Vagina (tissue), 2 donors: Measurements from ENCODE around the gene VTI1A. TPM values are rescaled to one million over a fixed set of nuclear protein-coding genes. Genes with fewer than 3 reads are reported as not detected.
"Not testable (repeated sequence)": the region's sequence is repeated elsewhere in the genome, so short reads cannot be mapped to it uniquely, and the experiment has no call there.

Source experiments
- DNase-seq, 2 donors: peaks; one replicate each; pipeline ENCODE4 v3.0.0-alpha.2; 2017; ENCODE audit errors: extremely low spot score in 2 of 2
- H3K27ac ChIP-seq: fragments of 200-600 bp; sonication (generic); one replicate; pipeline ENCODE4 v1.5.1; 2019
- H3K27me3 ChIP-seq: fragments of 200-600 bp; sonication (generic); one replicate; pipeline ENCODE4 v1.5.1; 2019
- H3K36me3 ChIP-seq, 2 donors: fragments of 200-600 bp; sonication (generic); one replicate each; pipeline ENCODE4 v1.5.1; 2017 to 2019
- H3K4me1 ChIP-seq: fragments of 200-600 bp; sonication (generic); one replicate; pipeline ENCODE4 v1.5.1; 2019
- H3K4me3 ChIP-seq, 2 donors: fragments of 200-600 bp; sonication (generic); 1 replicate in 1 of 2; 2 replicates in 1 of 2; pipeline ENCODE4 v1.5.1; 2016 to 2019
- H3K9me3 ChIP-seq: fragments of 200-600 bp; sonication (generic); one replicate; pipeline ENCODE4 v1.5.1; 2019
- POLR2A ChIP-seq, 2 donors: fragments of 450-650 bp; IDR thresholded peaks; one replicate each; pipeline ENCODE4 v1.6.1; 2017; ENCODE audit warnings: antibody characterized with exemption in 2 of 2, mild to moderate bottlenecking in 2 of 2, moderate library complexity in 2 of 2
- POLR2AphosphoS5 ChIP-seq, 2 donors: sonication (generic); formaldehyde crosslinking; IDR thresholded peaks; one replicate each; pipeline ENCODE4 v1.9.0; 2017; ENCODE audit warnings: antibody characterized with exemption in 2 of 2, mild to moderate bottlenecking in 2 of 2, low read depth in 1 of 2; ENCODE audit not compliant: insufficient read depth in 1 of 2
- intact Hi-C: fragments of 100-400 bp; cut with DNase I; formaldehyde crosslinking; loops from one replicate; pipeline ENCODE4 v1.15.1; 2023
- total RNA-seq: library from RNA; depleted of rRNA; stranded (reverse); fragments of >200 nt; gene quantifications from one replicate; pipeline ENCODE4 v1.2.3, GENCODE V29; 2016
- TF ChIP-seq, protein P1 (sequence below), 3 experiments: fragments of 450-650 bp in 2 of 3; fragments of 200-600 bp in 1 of 3; sonication (generic) in 1 of 3; IDR thresholded peaks; one replicate each; pipeline ENCODE4 v1.5.1; 2017 to 2019; ENCODE audit warnings: antibody characterized with exemption in 3 of 3, mild to moderate bottlenecking in 2 of 3, moderate library complexity in 2 of 3

The VTI1A gene
- total RNA-seq, 1 donor from 2014 or later, result 49.1 TPM

DNA sequence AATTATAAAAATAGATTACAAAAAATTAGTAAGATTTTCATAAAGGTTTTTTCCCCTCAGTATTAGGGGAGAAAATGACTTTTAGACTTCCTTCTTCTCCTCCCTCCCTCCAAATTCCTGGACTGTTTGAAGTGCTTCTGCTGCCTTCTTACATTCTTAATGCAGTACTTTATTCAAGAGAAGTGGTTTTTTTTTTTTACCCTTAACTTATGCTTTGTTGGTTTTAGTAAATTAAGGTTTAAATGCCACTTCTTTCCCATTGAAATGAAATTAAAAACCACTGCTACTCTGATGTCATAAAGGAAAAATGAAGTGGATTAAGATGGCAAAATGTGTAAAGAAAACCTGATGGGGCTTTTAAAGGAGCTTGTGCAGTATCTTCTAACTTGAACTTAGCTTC is 140.7 kb downstream of the VTI1A start:
- no peak overlapping the region for H3K27ac ChIP-seq
- intact Hi-C loops, result no loop called here
- no peak overlapping the region for H3K4me3 ChIP-seq
- H3K27me3 ChIP-seq, result no peaks in the 10 kb centered on the region
- DNase-seq, result no peak
- H3K4me1 ChIP-seq, result peaks cover 10% of the 10 kb centered on the region
- H3K36me3 ChIP-seq, result no peaks in the 10 kb centered on the region
- TF ChIP-seq POLR2A (IDR thresholded peaks at IDR 0.05), result no peak
- TF ChIP-seq, protein P1, sequence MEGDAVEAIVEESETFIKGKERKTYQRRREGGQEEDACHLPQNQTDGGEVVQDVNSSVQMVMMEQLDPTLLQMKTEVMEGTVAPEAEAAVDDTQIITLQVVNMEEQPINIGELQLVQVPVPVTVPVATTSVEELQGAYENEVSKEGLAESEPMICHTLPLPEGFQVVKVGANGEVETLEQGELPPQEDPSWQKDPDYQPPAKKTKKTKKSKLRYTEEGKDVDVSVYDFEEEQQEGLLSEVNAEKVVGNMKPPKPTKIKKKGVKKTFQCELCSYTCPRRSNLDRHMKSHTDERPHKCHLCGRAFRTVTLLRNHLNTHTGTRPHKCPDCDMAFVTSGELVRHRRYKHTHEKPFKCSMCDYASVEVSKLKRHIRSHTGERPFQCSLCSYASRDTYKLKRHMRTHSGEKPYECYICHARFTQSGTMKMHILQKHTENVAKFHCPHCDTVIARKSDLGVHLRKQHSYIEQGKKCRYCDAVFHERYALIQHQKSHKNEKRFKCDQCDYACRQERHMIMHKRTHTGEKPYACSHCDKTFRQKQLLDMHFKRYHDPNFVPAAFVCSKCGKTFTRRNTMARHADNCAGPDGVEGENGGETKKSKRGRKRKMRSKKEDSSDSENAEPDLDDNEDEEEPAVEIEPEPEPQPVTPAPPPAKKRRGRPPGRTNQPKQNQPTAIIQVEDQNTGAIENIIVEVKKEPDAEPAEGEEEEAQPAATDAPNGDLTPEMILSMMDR (IDR thresholded peaks at IDR 0.05), result no peak
- no peak for TF ChIP-seq POLR2AphosphoS5 (IDR thresholded peaks at IDR 0.05; ENCODE audit: insufficient read depth in 1 of 2, low read depth in 1 of 2)
- H3K9me3 ChIP-seq, result no peaks in the 10 kb centered on the region

DNA sequence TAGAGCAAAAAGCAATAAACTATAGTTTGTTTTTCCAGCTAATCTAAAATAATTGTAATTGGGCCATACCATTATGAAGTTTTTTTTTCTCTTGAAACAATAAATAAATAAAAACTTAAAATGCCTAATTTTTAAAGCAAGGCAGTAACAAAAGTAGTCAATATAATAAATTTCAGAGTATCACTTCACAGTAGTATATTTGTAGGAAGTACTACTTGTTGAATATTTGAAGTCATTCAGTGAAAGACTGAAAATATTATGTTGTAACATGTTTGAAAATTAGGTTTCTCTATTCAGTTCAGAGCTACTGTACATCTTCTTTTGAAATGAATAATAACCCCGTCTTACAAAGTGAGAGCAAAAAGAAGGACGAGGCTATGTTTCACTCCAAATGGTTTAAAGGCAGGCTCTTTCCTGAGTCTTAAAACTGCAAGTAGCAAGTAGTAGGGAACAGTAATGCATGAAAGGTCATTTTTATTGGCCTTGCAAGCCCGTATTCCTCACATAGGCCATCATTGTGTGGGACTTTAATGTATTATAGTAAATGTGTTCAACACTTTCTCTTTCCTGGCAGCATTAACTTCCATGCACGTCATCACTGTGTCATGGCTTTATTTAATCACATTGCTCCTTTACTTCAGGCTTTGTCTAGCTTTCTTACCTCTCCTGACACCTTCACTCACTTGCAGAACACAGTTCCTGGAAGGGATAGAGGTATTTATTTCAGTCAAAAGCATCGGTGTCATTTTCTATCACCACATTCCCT is 141.4 kb downstream of the VTI1A start:
- peaks cover 10% of the 10 kb centered on the region for H3K4me1 ChIP-seq
- no peaks in the 10 kb centered on the region for H3K27me3 ChIP-seq
- intact Hi-C loops, result no loop called here
- no peaks in the 10 kb centered on the region for H3K36me3 ChIP-seq
- no peak for TF ChIP-seq POLR2AphosphoS5 (IDR thresholded peaks at IDR 0.05; ENCODE audit: insufficient read depth in 1 of 2, low read depth in 1 of 2)
- no peak for TF ChIP-seq POLR2A (IDR thresholded peaks at IDR 0.05)
- TF ChIP-seq, protein P1 (IDR thresholded peaks at IDR 0.05), result no peak
- no peak overlapping the region for H3K27ac ChIP-seq
- DNase-seq, result no peak
- H3K4me3 ChIP-seq, result no peak overlapping the region
- H3K9me3 ChIP-seq, result no peaks in the 10 kb centered on the region

DNA sequence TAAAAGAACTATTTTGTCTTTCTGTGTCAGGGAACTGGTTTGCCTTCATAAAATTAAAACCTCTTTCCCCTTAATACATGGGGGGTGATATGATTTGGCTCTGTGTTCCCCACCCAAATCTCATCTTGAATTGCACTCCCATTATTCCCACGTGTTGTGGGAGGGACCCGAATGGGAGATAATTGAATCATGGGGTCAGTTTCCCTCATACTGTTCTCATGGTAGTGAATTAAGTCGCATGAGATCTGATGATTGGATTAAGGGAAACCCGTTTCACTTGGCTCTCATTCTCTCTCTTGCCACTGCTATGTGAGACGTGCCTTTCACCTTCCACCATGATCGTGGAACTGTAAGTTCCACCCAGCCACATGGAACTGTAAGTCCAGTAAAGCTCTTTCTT is 142.1 kb downstream of the VTI1A start:
- no peak overlapping the region for H3K27ac ChIP-seq
- TF ChIP-seq POLR2A (IDR thresholded peaks at IDR 0.05), result no peak
- intact Hi-C loops, result no loop called here
- peaks cover 10% of the 10 kb centered on the region for H3K4me1 ChIP-seq
- DNase-seq, result no peak
- H3K36me3 ChIP-seq, result no peaks in the 10 kb centered on the region
- no peaks in the 10 kb centered on the region for H3K27me3 ChIP-seq
- H3K9me3 ChIP-seq, result no peaks in the 10 kb centered on the region
- no peak overlapping the region for H3K4me3 ChIP-seq

DNA sequence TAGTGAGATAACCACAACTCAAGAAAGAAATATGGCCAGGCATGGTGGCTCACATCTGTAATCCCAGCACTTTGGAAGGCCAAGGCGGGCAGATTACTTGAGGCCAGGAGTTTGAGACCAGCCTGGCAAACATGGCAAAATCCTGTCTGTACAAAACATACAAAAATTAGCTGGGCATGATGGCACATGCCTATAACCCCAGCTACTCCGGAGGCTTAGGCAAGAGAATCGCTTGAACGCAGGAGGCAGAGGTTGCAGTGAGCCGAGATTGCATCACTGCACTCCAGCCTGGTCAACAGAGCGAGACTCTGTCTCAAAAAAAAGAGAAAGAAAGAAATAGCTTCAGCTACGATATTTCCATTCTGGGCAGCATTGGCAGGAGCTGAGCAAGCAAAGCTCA is 143.8 kb downstream of the VTI1A start:
- H3K9me3 ChIP-seq, H3K4me1 ChIP-seq, intact Hi-C loops, DNase-seq, H3K36me3 ChIP-seq, H3K27me3 ChIP-seq, H3K27ac ChIP-seq, H3K4me3 ChIP-seq: not testable (repeated sequence)

DNA sequence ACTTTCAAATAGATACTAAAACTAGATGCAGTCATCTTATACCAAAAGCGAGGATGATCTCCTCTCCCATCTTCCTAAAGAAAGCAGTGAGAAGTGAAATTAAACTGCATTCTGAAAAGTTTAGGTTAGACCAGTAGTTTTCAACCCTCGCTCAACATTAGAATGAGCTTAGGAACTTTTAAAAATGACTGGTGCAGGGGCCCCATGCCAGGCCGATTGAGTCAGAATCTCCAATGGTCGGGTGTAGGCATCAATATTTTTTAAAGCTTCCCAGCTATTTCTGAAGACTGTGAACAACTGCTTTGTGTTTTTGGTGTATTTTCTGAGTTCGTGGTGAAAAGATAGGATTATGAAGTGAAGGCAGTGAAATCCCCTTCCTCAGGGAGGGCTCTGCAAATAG is 146.0 kb downstream of the VTI1A start:
- no peaks in the 10 kb centered on the region for H3K9me3 ChIP-seq
- H3K36me3 ChIP-seq, result no peaks in the 10 kb centered on the region
- no peaks in the 10 kb centered on the region for H3K4me1 ChIP-seq
- TF ChIP-seq POLR2AphosphoS5 (IDR thresholded peaks at IDR 0.05; ENCODE audit: insufficient read depth in 1 of 2, low read depth in 1 of 2), result no peak
- TF ChIP-seq, protein P1 (IDR thresholded peaks at IDR 0.05), result no peak
- no peak for TF ChIP-seq POLR2A (IDR thresholded peaks at IDR 0.05)
- no peak overlapping the region for H3K27ac ChIP-seq
- H3K27me3 ChIP-seq, result no peaks in the 10 kb centered on the region
- intact Hi-C loops, result no loop called here
- no peak for DNase-seq
- H3K4me3 ChIP-seq, result no peak overlapping the region

DNA sequence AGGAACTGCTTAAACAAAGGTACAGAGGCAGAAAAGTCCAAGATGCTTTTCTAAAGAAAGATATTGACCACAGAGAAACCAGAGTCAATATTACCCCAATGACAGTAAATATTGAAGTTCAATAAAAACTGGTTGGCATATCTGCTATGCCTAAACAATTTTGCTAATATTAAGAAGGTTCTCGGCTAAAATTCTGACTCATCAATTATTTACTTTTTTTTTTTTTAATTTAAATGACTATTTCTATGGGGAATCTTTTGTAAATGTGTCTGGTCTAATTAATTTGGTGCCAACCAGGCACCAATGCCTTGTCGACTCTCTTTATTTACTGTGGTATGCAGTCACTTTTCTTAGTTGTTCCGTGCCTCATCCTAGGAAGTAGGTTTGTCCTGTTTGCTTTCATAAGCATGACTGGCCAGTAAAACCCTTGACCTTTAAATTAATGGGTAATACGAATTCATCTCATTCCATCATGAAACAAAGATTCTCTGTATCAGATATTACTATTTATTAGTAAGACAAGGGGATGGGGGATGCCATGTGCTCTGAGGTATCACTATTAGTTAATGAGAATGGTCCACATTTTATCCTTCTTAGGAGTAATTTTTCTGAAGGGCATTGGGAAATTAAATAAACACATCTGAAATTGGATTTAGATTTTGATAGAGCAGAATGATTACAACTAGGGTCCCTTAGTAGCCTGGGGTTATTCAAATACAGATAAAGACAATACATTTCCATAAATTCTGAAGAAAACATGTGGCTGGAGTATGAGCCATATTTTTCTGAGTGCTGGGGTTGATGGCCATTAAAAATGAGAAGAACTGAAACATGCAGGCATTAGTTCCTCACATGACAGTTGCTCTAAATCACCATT is 154.4 kb downstream of the VTI1A start:
- Histone ChIP-seq H3K27ac (no peak overlapping the region), H3K27me3 (no peaks in the 10 kb centered on the region), H3K36me3 (no peaks in the 10 kb centered on the region), H3K4me3 (no peak overlapping the region), H3K4me1 (no peaks in the 10 kb centered on the region), H3K9me3 (no peaks in the 10 kb centered on the region)
- no peak for DNase-seq
- intact Hi-C loops, result no loop called here
- TF ChIP-seq, protein P1 (IDR thresholded peaks at IDR 0.05), result no peak
- TF ChIP-seq POLR2AphosphoS5 (IDR thresholded peaks at IDR 0.05; ENCODE audit: insufficient read depth in 1 of 2, low read depth in 1 of 2) (no peak), POLR2A (IDR thresholded peaks at IDR 0.05) (no peak)
